H1 (cell line): ENCODE results near the gene STX16. TPM values are rescaled to one million over a fixed set of nuclear protein-coding genes. Genes with fewer than 3 reads are reported as not detected.

Experiments used
- CTCF ChIA-PET: fragments of 300-600 bp; sonication (Branson Sonifier 250); formaldehyde crosslinking; loops from one replicate; lab custom pipeline; 2021; ENCODE audit not compliant: partially characterized antibody; lab: Charles Lee
- POLR2A ChIA-PET: fragments of 300-600 bp; sonication (Branson Sonifier 250); formaldehyde crosslinking; loops from one replicate; lab custom pipeline; 2021; ENCODE audit warnings: inconsistent platforms; ENCODE audit not compliant: partially characterized antibody; lab: Charles Lee
- DNase-seq, 2 experiments: peaks; one replicate each; pipeline versions ENCODE4 v3.0.0 to v3.0.0-alpha.2; 2010 to 2022; ENCODE audit warnings: low spot score in 2 of 2, low read depth in 1 of 2, mixed read lengths in 1 of 2
- FAIRE-seq: peaks from 2 replicates; lab custom pipeline; 2011; peaks lifted over from hg19 to GRCh38; lab: Jason Lieb, UNC
- H2AFZ ChIP-seq: 2 replicates; pipeline ENCODE4 v1.8.1; 2012; ENCODE audit warnings: low read length, inconsistent platforms
- H2AK5ac ChIP-seq: 2 replicates; pipeline ENCODE4 v1.6.1; 2013; ENCODE audit warnings: low read depth, low read length
- H2BK120ac ChIP-seq: replicated peaks from 2 replicates; pipeline ENCODE3; 2013; ENCODE audit warnings: low read depth, low read length, inconsistent platforms
- H2BK12ac ChIP-seq: 2 replicates; pipeline ENCODE4 v1.6.1; 2013; ENCODE audit warnings: low read depth, low read length
- H2BK15ac ChIP-seq: 2 replicates; pipeline ENCODE4 v1.6.1; 2013; ENCODE audit warnings: low read length
- H2BK20ac ChIP-seq: 2 replicates; pipeline ENCODE4 v1.6.1; 2013; ENCODE audit warnings: low read length
- H2BK5ac ChIP-seq: 2 replicates; pipeline ENCODE4 v1.6.1; 2013; ENCODE audit warnings: low read depth, low read length
- H3K14ac ChIP-seq: 2 replicates; pipeline ENCODE4 v1.6.1; 2013; ENCODE audit warnings: inconsistent platforms; ENCODE audit not compliant: insufficient read length
- H3K18ac ChIP-seq: 2 replicates; pipeline ENCODE4 v1.6.1; 2013; ENCODE audit warnings: low read length; ENCODE audit errors: extremely low read depth
- H3K23ac ChIP-seq: 2 replicates; pipeline ENCODE4 v1.6.1; 2013; ENCODE audit warnings: inconsistent platforms; ENCODE audit not compliant: insufficient read length
- H3K23me2 ChIP-seq: 2 replicates; pipeline ENCODE4 v1.6.1; 2013; ENCODE audit warnings: low read depth, low read length
- H3K27ac ChIP-seq: 2 replicates; pipeline ENCODE4 v1.6.1; 2011; ENCODE audit warnings: low read depth, low read length, inconsistent platforms
- H3K27me3 ChIP-seq, 4 experiments: replicated peaks in 1 of 4; 1 replicate in 1 of 4; 2 replicates in 3 of 4; pipeline versions ENCODE4 v1.6.1 to v1.8.1; 2011 to 2013; ENCODE audit warnings: low read length in 3 of 4, mild to moderate bottlenecking in 3 of 4, inconsistent platforms in 2 of 4, mixed read lengths in 2 of 4, moderate library complexity in 1 of 4; ENCODE audit not compliant: control insufficient read depth in 3 of 4, insufficient read depth in 3 of 4; ENCODE audit errors: extremely low read depth in 1 of 4
- H3K36me3 ChIP-seq, 4 experiments: 2 replicates each; pipeline versions ENCODE4 v1.6.1 to v1.8.1; 2011 to 2013; ENCODE audit warnings: mild to moderate bottlenecking in 4 of 4, low read length in 3 of 4, moderate library complexity in 2 of 4, control low read depth in 1 of 4, inconsistent platforms in 1 of 4; ENCODE audit not compliant: insufficient read depth in 4 of 4, control insufficient read depth in 2 of 4
- H3K4ac ChIP-seq: replicated peaks from 2 replicates; pipeline ENCODE3; 2013; ENCODE audit warnings: low read length, low read depth, mixed read lengths, inconsistent platforms; ENCODE audit not compliant: insufficient read length
- H3K4me1 ChIP-seq, 4 experiments: replicated peaks in 1 of 4; 1 replicate in 1 of 4; 2 replicates in 3 of 4; pipeline versions ENCODE4 v1.6.1 to v1.8.1; 2011 to 2013; ENCODE audit warnings: low read length in 3 of 4, inconsistent platforms in 2 of 4, mixed read lengths in 1 of 4; ENCODE audit not compliant: insufficient read depth in 4 of 4, control insufficient read depth in 3 of 4
- H3K4me2 ChIP-seq, 2 experiments: 2 replicates each; pipeline versions ENCODE4 v1.6.1 to v1.8.1; 2011 to 2013; ENCODE audit warnings: low read depth in 2 of 2, low read length in 2 of 2, control low read depth in 1 of 2, inconsistent platforms in 1 of 2, mild to moderate bottlenecking in 1 of 2; ENCODE audit not compliant: insufficient read depth in 1 of 2
- H3K4me3 ChIP-seq, 4 experiments: fragments of 200-600, 300-600 bp in 1 of 4; sonication (generic), shearing (Covaris generic), sonication (Bioruptor Twin) in 1 of 4; 2 replicates each; pipeline versions ENCODE4 v1.5.1 to v1.8.1; 2011 to 2016; ENCODE audit warnings: low read length in 4 of 4, low read depth in 3 of 4, control low read depth in 2 of 4, inconsistent platforms in 2 of 4, mild to moderate bottlenecking in 2 of 4, mixed read lengths in 1 of 4, moderate library complexity in 1 of 4; ENCODE audit not compliant: insufficient read depth in 2 of 4; ENCODE audit errors: extremely low read depth in 1 of 4
- H3K56ac ChIP-seq: replicated peaks from 2 replicates; pipeline ENCODE3; 2013; ENCODE audit warnings: low read depth, mild to moderate bottlenecking, mixed read lengths, low read length, inconsistent platforms; ENCODE audit not compliant: insufficient read length
- H3K79me1 ChIP-seq: 2 replicates; pipeline ENCODE4 v1.6.1; 2013; ENCODE audit warnings: low read depth, low read length, control low read depth
- H3K79me2 ChIP-seq, 2 experiments: 2 replicates each; pipeline versions ENCODE4 v1.6.1 to v1.8.1; 2012 to 2013; ENCODE audit warnings: low read length in 2 of 2, mild to moderate bottlenecking in 2 of 2, inconsistent platforms in 1 of 2; ENCODE audit not compliant: insufficient read depth in 2 of 2, control insufficient read depth in 1 of 2
- H3K9ac ChIP-seq, 4 experiments: replicated peaks in 1 of 4; 1 replicate in 1 of 4; 2 replicates in 3 of 4; pipeline versions ENCODE4 v1.6.1 to v1.8.1; 2011 to 2013; ENCODE audit warnings: low read depth in 3 of 4, low read length in 3 of 4, control low read depth in 2 of 4, mild to moderate bottlenecking in 2 of 4, moderate library complexity in 2 of 4, inconsistent platforms in 1 of 4; ENCODE audit errors: extremely low read depth in 1 of 4
- H3K9me3 ChIP-seq, 2 experiments: 2 replicates each; pipeline versions ENCODE4 v1.6.1 to v1.8.1; 2012 to 2013; ENCODE audit warnings: mild to moderate bottlenecking in 2 of 2, moderate library complexity in 2 of 2, control low read depth in 1 of 2, inconsistent platforms in 1 of 2, low read depth in 1 of 2, low read length in 1 of 2, mixed read lengths in 1 of 2; ENCODE audit not compliant: insufficient read depth in 2 of 2
- H4K20me1 ChIP-seq, 2 experiments: replicated peaks in 1 of 2; 2 replicates each; pipeline versions ENCODE3 to v1.8.1; 2011 to 2013; ENCODE audit warnings: inconsistent platforms in 2 of 2, low read length in 2 of 2, mild to moderate bottlenecking in 1 of 2; ENCODE audit not compliant: insufficient read depth in 2 of 2, control insufficient read depth in 1 of 2
- H4K5ac ChIP-seq: 2 replicates; pipeline ENCODE4 v1.6.1; 2013; ENCODE audit warnings: low read length, low read depth, mixed read lengths, inconsistent platforms; ENCODE audit not compliant: insufficient read length
- H4K8ac ChIP-seq: 2 replicates; pipeline ENCODE4 v1.8.0; 2013; ENCODE audit warnings: mild to moderate bottlenecking, moderate library complexity, low read length, inconsistent platforms; ENCODE audit not compliant: insufficient read depth; ENCODE audit errors: extremely low read depth
- H4K91ac ChIP-seq: replicated peaks from 2 replicates; pipeline ENCODE3; 2013; ENCODE audit warnings: low read length, mixed read lengths, inconsistent platforms; ENCODE audit not compliant: insufficient read length
- ATF2 ChIP-seq: IDR thresholded peaks from 2 replicates; pipeline ENCODE4 v1.6.1; 2012; ENCODE audit warnings: low read length, inconsistent platforms
- GABPA ChIP-seq: IDR thresholded peaks from 2 replicates; pipeline ENCODE4 v1.6.1; 2011; ENCODE audit warnings: mild to moderate bottlenecking, low read length, moderate library complexity, borderline replicate concordance; ENCODE audit not compliant: insufficient read depth
- HDAC2 ChIP-seq, 2 experiments: fragments of 300-600 bp in 1 of 2; sonication (generic) in 1 of 2; IDR thresholded peaks; 2 replicates each; pipeline ENCODE4 v1.6.1; 2011 to 2012; ENCODE audit warnings: low read depth in 2 of 2, low read length in 2 of 2, mild to moderate bottlenecking in 2 of 2, moderate library complexity in 2 of 2, borderline replicate concordance in 1 of 2, inconsistent platforms in 1 of 2
- HDAC6 ChIP-seq: IDR thresholded peaks from one replicate; pipeline ENCODE4 v1.7.1; 2012; ENCODE audit warnings: low read depth, mild to moderate bottlenecking, inconsistent platforms, low read length, moderate library complexity
- RXRA ChIP-seq: IDR thresholded peaks from 2 replicates; pipeline ENCODE4 v1.6.1; 2011; ENCODE audit warnings: low read depth, mild to moderate bottlenecking, low read length, moderate library complexity; ENCODE audit not compliant: insufficient read depth
- TAF7 ChIP-seq: optimal IDR thresholded peaks from 2 replicates; pipeline ENCODE3; 2011; ENCODE audit warnings: low read depth, mild to moderate bottlenecking, inconsistent platforms, low read length, moderate library complexity, borderline replicate concordance
- ZNF274 ChIP-seq: IDR thresholded peaks from 2 replicates; pipeline ENCODE4 v1.7.0; 2012; ENCODE audit warnings: low read length, borderline replicate concordance; ENCODE audit errors: extremely low read depth
- WGBS, 2 experiments: shearing (Covaris generic) in 1 of 2; methylation state at CpG; one replicate each; pipeline versions ENCODE4 v1.1.6 to v1.1.7; 2013 to 2015; ENCODE audit warnings: low lambda C conversion rate in 2 of 2, mixed read lengths in 2 of 2, inconsistent platforms in 1 of 2, low coverage in 1 of 2, missing lambda C conversion rate in 1 of 2; ENCODE audit not compliant: insufficient replicate concordance in 2 of 2, insufficient coverage in 1 of 2, insufficient read length in 1 of 2; ENCODE audit errors: extremely low coverage in 1 of 2, missing lambda C conversion rate in 1 of 2; 5-methylcytosine and 5-hydroxymethylcytosine counted together
- polyA plus RNA-seq, 7 experiments: library from polyadenylated mRNA; depleted of rRNA in 3 of 7; stranded (reverse) in 5 of 7; unstranded in 2 of 7; fragments of >200 nt in 5 of 7; fragments of 200-250 nt in 2 of 7; gene quantifications; 1 replicate in 5 of 7; 2 replicates in 1 of 7; 4 replicates in 1 of 7; pipeline versions ENCODE4 v1.2.1 to v1.2.3, GENCODE V29; 2011 to 2013; ENCODE audit warnings: missing spikeins in 2 of 7, mixed read lengths in 2 of 7
- total RNA-seq: library from RNA; stranded (reverse); fragmentation: NEBNext Ultra II Directional; extraction: Animal tissue kit (Norgen Biotek cat#: 25700); gene quantifications from 2 replicates; pipeline ENCODE4 v1.2.1, GENCODE V29; 2021
- TF ChIP-seq, protein P1 (sequence below), 3 experiments: IDR thresholded peaks; 1 replicate in 2 of 3; 2 replicates in 1 of 3; pipeline versions ENCODE4 v1.5.1 to v1.6.1; 2011; ENCODE audit warnings: low read length in 3 of 3, mild to moderate bottlenecking in 3 of 3, inconsistent platforms in 2 of 3, low read depth in 1 of 3, moderate library complexity in 1 of 3; ENCODE audit not compliant: insufficient read depth in 1 of 3; ENCODE audit errors: control extremely low read depth in 1 of 3

Gene STX16
- total and polyA plus RNA-seq, 2 of the 8 experiments (the other 6 are each of a cell fraction or from before 2014, with no cell fraction given): 45.2 to 61.6 TPM

DNA sequence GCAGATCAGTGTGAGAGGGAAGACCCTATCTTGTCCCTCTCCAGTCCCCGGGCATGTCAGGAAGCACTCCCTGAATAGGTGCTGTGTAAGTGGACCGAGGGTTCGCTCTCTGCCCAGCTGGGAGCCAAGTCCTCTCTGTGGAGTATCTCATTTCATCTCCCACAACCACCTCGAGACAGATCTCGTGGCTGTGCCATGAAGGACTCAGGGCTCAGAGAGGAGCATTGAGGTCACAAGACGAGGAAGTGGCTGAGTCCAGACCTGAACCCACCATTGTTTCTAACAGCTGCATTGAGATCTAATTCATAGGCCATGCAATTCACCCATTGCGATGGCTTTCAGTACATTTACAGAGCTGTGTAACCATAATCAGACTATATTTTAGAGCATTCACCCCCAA is 34.7 kb upstream of the STX16 start:
- Histone ChIP-seq H4K5ac (no peak overlapping the region), H2AK5ac (no peak overlapping the region), H3K4me1 (peaks cover 0 to 9% (median 5%) of the 10 kb centered on the region in 4 experiments; a peak in 5 of 7 replicates), H2BK12ac (0 out of 2 replicates have a peak overlapping the region, but pooled peaks have one; percentile 60), H3K79me2 (no peaks in the 10 kb centered on the region), H3K27me3 (peaks cover 0 to 13% (median 7%) of the 10 kb centered on the region in 4 experiments; a peak in 4 of 7 replicates), H4K20me1 (no peaks in the 10 kb centered on the region), H4K91ac (peak overlapping the region; percentile 59), H2BK15ac (no peak overlapping the region), H2BK20ac (no peak overlapping the region), H3K56ac (no peak overlapping the region), H3K14ac (no peak overlapping the region), H3K9me3 (no peaks in the 10 kb centered on the region; a peak in 1 of 4 replicates), H2BK5ac (no peak overlapping the region), H3K4ac (no peak overlapping the region), H3K9ac (no peak overlapping the region), H2AFZ (no peak overlapping the region), H3K36me3 (no peaks in the 10 kb centered on the region; a peak in 1 of 8 replicates), H3K4me3 (no peak overlapping the region), H2BK120ac (no peak overlapping the region), H4K8ac (no peak overlapping the region), H3K79me1 (no peaks in the 10 kb centered on the region), H3K23me2 (no peaks in the 10 kb centered on the region), H3K23ac (no peak overlapping the region), H3K4me2 (no peak overlapping the region), H3K18ac (no peak overlapping the region), H3K27ac (no peak overlapping the region)
- WGBS, 2 experiments: 90% methylated on average over 7 of the region's 7 CpGs; no CpG with 5 or more reads in 1 of the 2 experiments
- DNase-seq (no peak), FAIRE-seq (no peak)
- ChIA-PET POLR2A (interaction anchor here (1.5 kb wide), 1 partner anchor 78 kb away, joined by 3 read pairs; no protein-coding TSS in a partner anchor), CTCF (interaction anchor here (1.0 to 3.3 kb wide), 5 partner anchors 8 to 135 kb away, joined by 3 to 13 read pairs (median 6); no protein-coding TSS in a partner anchor)
- TF ChIP-seq HDAC6 (no peak), ATF2 (no peak), HDAC2 (IDR thresholded peaks at IDR 0.05; ENCODE audit: borderline replicate concordance in 1 of 2, low read depth in 2 of 2, low read length in 2 of 2) (no peak), RXRA (no peak), ZNF274 (no peak), TAF7 (no peak), GABPA (no peak)
- TF ChIP-seq, protein P1, sequence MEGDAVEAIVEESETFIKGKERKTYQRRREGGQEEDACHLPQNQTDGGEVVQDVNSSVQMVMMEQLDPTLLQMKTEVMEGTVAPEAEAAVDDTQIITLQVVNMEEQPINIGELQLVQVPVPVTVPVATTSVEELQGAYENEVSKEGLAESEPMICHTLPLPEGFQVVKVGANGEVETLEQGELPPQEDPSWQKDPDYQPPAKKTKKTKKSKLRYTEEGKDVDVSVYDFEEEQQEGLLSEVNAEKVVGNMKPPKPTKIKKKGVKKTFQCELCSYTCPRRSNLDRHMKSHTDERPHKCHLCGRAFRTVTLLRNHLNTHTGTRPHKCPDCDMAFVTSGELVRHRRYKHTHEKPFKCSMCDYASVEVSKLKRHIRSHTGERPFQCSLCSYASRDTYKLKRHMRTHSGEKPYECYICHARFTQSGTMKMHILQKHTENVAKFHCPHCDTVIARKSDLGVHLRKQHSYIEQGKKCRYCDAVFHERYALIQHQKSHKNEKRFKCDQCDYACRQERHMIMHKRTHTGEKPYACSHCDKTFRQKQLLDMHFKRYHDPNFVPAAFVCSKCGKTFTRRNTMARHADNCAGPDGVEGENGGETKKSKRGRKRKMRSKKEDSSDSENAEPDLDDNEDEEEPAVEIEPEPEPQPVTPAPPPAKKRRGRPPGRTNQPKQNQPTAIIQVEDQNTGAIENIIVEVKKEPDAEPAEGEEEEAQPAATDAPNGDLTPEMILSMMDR (IDR thresholded peaks at IDR 0.05; ENCODE audit: control extremely low read depth in 1 of 3, insufficient read depth in 1 of 3, low read depth in 1 of 3, low read length in 3 of 3): no peak
